GM23338 (cell line): ENCODE results near the gene FATE1. TPM values are rescaled to one million over a fixed set of nuclear protein-coding genes. Genes with fewer than 3 reads are reported as not detected.

ENCODE experiments used
- ATAC-seq: fragments of 200-7000 bp; cut with Tn5 transposase; 3 replicates; pipeline ENCODE4 v1.9.1; 2020
- DNase-seq: peaks from one replicate; pipeline ENCODE4 v3.0.0-alpha.2; 2015; ENCODE audit warnings: low spot score
- H2AFZ ChIP-seq: fragments of 200-600 bp; sonication (generic); 2 replicates; pipeline ENCODE4 v1.8.0; 2016; ENCODE audit warnings: antibody characterized with exemption, mild to moderate bottlenecking, moderate library complexity
- H3F3A ChIP-seq: fragments of 200-600 bp; sonication (generic); replicated peaks from 2 replicates; pipeline ENCODE4 v1.8.0; 2017; ENCODE audit warnings: antibody characterized with exemption, mixed run types, low read depth
- H3K27ac ChIP-seq: fragments of 200-600 bp; sonication (generic); 2 replicates; pipeline ENCODE4 v1.6.1; 2016; ENCODE audit warnings: low read depth
- H3K27me3 ChIP-seq: fragments of 200-600 bp; sonication (generic); 2 replicates; pipeline ENCODE4 v1.8.0; 2016; ENCODE audit warnings: mild to moderate bottlenecking, mixed run types, moderate library complexity; ENCODE audit not compliant: insufficient read depth
- H3K36me3 ChIP-seq: fragments of 200-600 bp; sonication (generic); 2 replicates; pipeline ENCODE4 v1.8.0; 2016; ENCODE audit warnings: mild to moderate bottlenecking; ENCODE audit not compliant: insufficient read depth
- H3K4me1 ChIP-seq: fragments of 200-600 bp; sonication (generic); 2 replicates; pipeline ENCODE4 v1.8.0; 2016; ENCODE audit warnings: mild to moderate bottlenecking, moderate library complexity; ENCODE audit not compliant: insufficient read depth
- H3K4me2 ChIP-seq: fragments of 200-600 bp; sonication (generic); 2 replicates; pipeline ENCODE4 v1.7.1; 2017; ENCODE audit warnings: mixed run types
- H3K4me3 ChIP-seq: fragments of 200-600 bp; sonication (generic); 2 replicates; pipeline ENCODE4 v1.6.1; 2016; ENCODE audit warnings: mixed run types
- H3K79me2 ChIP-seq: fragments of 200-600 bp; sonication (generic); replicated peaks from 2 replicates; pipeline ENCODE4 v1.8.0; 2017; ENCODE audit warnings: mild to moderate bottlenecking; ENCODE audit not compliant: insufficient read depth
- H3K9me2 ChIP-seq: fragments of 200-600 bp; sonication (generic); 2 replicates; pipeline ENCODE4 v1.8.0; 2017; ENCODE audit not compliant: insufficient read depth
- H4K20me1 ChIP-seq: fragments of 200-600 bp; sonication (generic); replicated peaks from 2 replicates; pipeline ENCODE4 v1.8.0; 2017; ENCODE audit warnings: mild to moderate bottlenecking; ENCODE audit not compliant: insufficient read depth
- H3K27ac Mint-ChIP-seq: 2 replicates; pipeline ENCODE4 v1.8.0; 2020; ENCODE audit warnings: inconsistent platforms, mild to moderate bottlenecking, moderate library complexity, mixed read lengths
- H3K27me3 Mint-ChIP-seq: 3 replicates; pipeline ENCODE4 v1.8.0; 2022; ENCODE audit warnings: low read depth, mild to moderate bottlenecking, moderate library complexity, mixed read lengths, inconsistent platforms; ENCODE audit not compliant: insufficient read depth, poor library complexity
- H3K36me3 Mint-ChIP-seq: 3 replicates; pipeline ENCODE4 v1.8.0; 2021; ENCODE audit warnings: low read depth, mild to moderate bottlenecking, inconsistent platforms, moderate library complexity, mixed read lengths
- H3K4me1 Mint-ChIP-seq: 3 replicates; pipeline ENCODE4 v1.8.0; 2020; ENCODE audit warnings: mild to moderate bottlenecking, inconsistent platforms, mixed read lengths
- H3K4me3 Mint-ChIP-seq: 3 replicates; pipeline ENCODE4 v1.8.0; 2021; ENCODE audit warnings: moderate library complexity, mild to moderate bottlenecking, inconsistent platforms, mixed read lengths
- H3K9me3 Mint-ChIP-seq: 3 replicates; pipeline ENCODE4 v1.8.0; 2020; ENCODE audit warnings: moderate library complexity, mild to moderate bottlenecking, inconsistent platforms, mixed read lengths
- CREB1 ChIP-seq: fragments of 250-450 bp; sonication (Bioruptor Pico); IDR thresholded peaks from 2 replicates; pipeline ENCODE4 v1.5.0; 2020; ENCODE audit warnings: low read depth, mild to moderate bottlenecking, moderate library complexity
- ETS1 ChIP-seq: IDR thresholded peaks from 2 replicates; pipeline ENCODE4 v1.6.1; 2016; ENCODE audit warnings: antibody characterized with exemption
- EZH2 ChIP-seq: fragments of 200-600 bp; sonication (generic); IDR thresholded peaks from one replicate; pipeline ENCODE4 v1.8.0; 2017; ENCODE audit warnings: antibody characterized with exemption, mild to moderate bottlenecking, low read depth; ENCODE audit not compliant: unreplicated experiment
- EZH2phosphoT487 ChIP-seq: fragments of 200-600 bp; sonication (generic); IDR thresholded peaks from one replicate; pipeline ENCODE4 v1.8.1; 2018; ENCODE audit warnings: antibody characterized with exemption; ENCODE audit not compliant: unreplicated experiment
- JUNB ChIP-seq: IDR thresholded peaks from one replicate; pipeline ENCODE4 v1.6.1; 2016; ENCODE audit warnings: antibody characterized with exemption; ENCODE audit not compliant: unreplicated experiment
- NANOG ChIP-seq: IDR thresholded peaks from 2 replicates; pipeline ENCODE4 v1.6.1; 2016; ENCODE audit warnings: antibody characterized with exemption, borderline replicate concordance
- POLR2AphosphoS5 ChIP-seq: IDR thresholded peaks from 2 replicates; pipeline ENCODE4 v1.6.1; 2016; ENCODE audit warnings: antibody characterized with exemption, low read depth
- REST ChIP-seq: IDR thresholded peaks from one replicate; pipeline ENCODE4 v1.6.1; 2018; ENCODE audit warnings: antibody characterized with exemption; ENCODE audit not compliant: unreplicated experiment
- STAT1 ChIP-seq: IDR thresholded peaks from one replicate; pipeline ENCODE4 v1.6.1; 2016; ENCODE audit warnings: antibody characterized with exemption; ENCODE audit not compliant: unreplicated experiment
- ZNF114 ChIP-seq: fragments of 250-450 bp; sonication (Bioruptor Pico); IDR thresholded peaks from 2 replicates; pipeline ENCODE4 v1.5.0; 2020; ENCODE audit warnings: mild to moderate bottlenecking, moderate library complexity
- ZNF331 ChIP-seq: fragments of 250-450 bp; sonication (Bioruptor Pico); IDR thresholded peaks from 2 replicates; pipeline ENCODE4 v1.5.0; 2020; ENCODE audit warnings: low read depth, mild to moderate bottlenecking, moderate library complexity
- ZNF462 ChIP-seq: fragments of 250-450 bp; sonication (Bioruptor Pico); IDR thresholded peaks from 2 replicates; pipeline ENCODE4 v1.5.0; 2020; ENCODE audit warnings: mild to moderate bottlenecking, moderate library complexity
- polyA plus RNA-seq: library from polyadenylated mRNA; unstranded; fragments of >200 nt; fragmentation: Nextera tagmentation; extraction: Ambion mirVana; gene quantifications from 2 replicates; pipeline ENCODE4 v1.2.1, GENCODE V29; 2016
- total RNA-seq: library from RNA; depleted of rRNA; stranded (reverse); fragments of >200 nt; shearing (Covaris generic); gene quantifications from 2 replicates; pipeline ENCODE4 v1.2.3, GENCODE V29; 2014
- TF ChIP-seq, protein P1 (sequence below), 2 experiments: fragments of 200-600 bp in 1 of 2; sonication (generic) in 1 of 2; conservative IDR thresholded peaks; 2 replicates each; pipeline versions ENCODE4 v1.5.1 to v1.6.1; 2016 to 2017; ENCODE audit warnings: antibody characterized with exemption in 2 of 2, low read depth in 2 of 2, mild to moderate bottlenecking in 2 of 2, moderate library complexity in 1 of 2

Gene FATE1
- total and polyA plus RNA-seq, 2 experiments from 2014 or later: 0.31 TPM; not detected in 1

DNA sequence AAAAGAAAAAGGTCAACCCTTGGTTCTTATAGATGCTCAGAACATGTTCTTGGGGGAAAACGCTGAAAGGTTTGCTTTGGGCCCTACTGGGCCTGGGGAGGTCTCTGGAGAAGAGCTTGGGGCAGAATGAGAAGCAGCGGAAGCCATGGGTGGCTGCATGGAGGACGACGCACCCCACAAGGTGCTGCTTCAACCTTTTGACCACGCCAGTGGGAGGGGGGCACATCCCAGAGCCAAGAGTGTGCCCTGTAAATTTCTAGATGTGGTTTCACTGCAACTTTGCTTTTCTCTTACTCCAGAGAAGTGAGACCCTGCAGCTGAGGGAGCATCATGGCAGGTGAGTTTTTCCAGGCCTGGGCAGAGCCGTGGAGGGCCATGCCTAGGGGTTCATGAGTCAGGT lies 17.4 kb upstream of the FATE1 start:
- Histone ChIP-seq H3K27me3 (peaks cover 4% of the 10 kb centered on the region; the same call in 1 of the 2 replicates), H3F3A (no peaks in the 10 kb centered on the region), H3K9me2 (no peaks in the 10 kb centered on the region), H3K79me2 (no peaks in the 10 kb centered on the region), H3K4me2 (no peak overlapping the region), H3K36me3 (no peaks in the 10 kb centered on the region), H3K4me3 (no peak overlapping the region), H2AFZ (no peak overlapping the region), H4K20me1 (no peaks in the 10 kb centered on the region), H3K4me1 (peaks cover 5% of the 10 kb centered on the region; the same call in 1 of the 2 replicates), H3K27ac (no peak overlapping the region)
- Mint-ChIP-seq H3K27me3 (peaks cover 10% of the 10 kb centered on the region), H3K27ac (no peak overlapping the region), H3K36me3 (no peaks in the 10 kb centered on the region), H3K4me1 (peaks cover 7% of the 10 kb centered on the region), H3K9me3 (no peaks in the 10 kb centered on the region), H3K4me3 (no peak overlapping the region)
- ATAC-seq: no peak
- no peak for TF ChIP-seq ZNF331 (CRISPR knock-in tag)
- TF ChIP-seq ZNF114: no peak
- no peak for TF ChIP-seq NANOG
- TF ChIP-seq ETS1: no peak
- TF ChIP-seq STAT1: no peak
- TF ChIP-seq, protein P1, sequence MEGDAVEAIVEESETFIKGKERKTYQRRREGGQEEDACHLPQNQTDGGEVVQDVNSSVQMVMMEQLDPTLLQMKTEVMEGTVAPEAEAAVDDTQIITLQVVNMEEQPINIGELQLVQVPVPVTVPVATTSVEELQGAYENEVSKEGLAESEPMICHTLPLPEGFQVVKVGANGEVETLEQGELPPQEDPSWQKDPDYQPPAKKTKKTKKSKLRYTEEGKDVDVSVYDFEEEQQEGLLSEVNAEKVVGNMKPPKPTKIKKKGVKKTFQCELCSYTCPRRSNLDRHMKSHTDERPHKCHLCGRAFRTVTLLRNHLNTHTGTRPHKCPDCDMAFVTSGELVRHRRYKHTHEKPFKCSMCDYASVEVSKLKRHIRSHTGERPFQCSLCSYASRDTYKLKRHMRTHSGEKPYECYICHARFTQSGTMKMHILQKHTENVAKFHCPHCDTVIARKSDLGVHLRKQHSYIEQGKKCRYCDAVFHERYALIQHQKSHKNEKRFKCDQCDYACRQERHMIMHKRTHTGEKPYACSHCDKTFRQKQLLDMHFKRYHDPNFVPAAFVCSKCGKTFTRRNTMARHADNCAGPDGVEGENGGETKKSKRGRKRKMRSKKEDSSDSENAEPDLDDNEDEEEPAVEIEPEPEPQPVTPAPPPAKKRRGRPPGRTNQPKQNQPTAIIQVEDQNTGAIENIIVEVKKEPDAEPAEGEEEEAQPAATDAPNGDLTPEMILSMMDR (conservative IDR thresholded peaks at IDR 0.05; ENCODE audit: low read depth in 2 of 2): no peak
- TF ChIP-seq POLR2AphosphoS5: no peak
- TF ChIP-seq EZH2phosphoT487: no peak
- no peak for TF ChIP-seq ZNF462
- no peak for TF ChIP-seq JUNB
- no peak for TF ChIP-seq REST
- TF ChIP-seq CREB1: no peak
- no peak for TF ChIP-seq EZH2
- no peak for DNase-seq
